ENCODE results near the gene PGLYRP3.
A peak's percentile ranks its signal among the peaks of the same experiment; 100 is the strongest.

PGLYRP3 gene

DNA sequence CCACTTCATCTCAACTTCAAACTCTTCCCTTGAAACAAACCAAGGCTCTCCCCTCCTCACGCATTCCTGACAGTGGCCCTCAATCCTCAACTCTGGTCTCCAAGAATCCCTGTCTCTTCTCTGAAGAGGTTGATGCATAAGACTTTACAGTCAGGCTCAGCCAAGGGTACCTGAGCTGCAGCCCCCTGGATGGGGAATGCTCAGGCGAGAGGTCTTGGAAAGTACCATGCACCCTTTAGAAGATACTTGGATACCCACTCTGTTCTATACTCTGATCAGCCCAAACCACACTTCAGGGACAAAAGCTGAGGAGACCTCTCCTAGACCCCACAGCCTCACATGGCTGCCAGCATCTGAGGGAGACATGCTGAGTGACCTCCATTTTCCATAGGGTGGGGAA is 536 bp upstream of the PGLYRP3 start:
- DNase-seq: no peak

DNA sequence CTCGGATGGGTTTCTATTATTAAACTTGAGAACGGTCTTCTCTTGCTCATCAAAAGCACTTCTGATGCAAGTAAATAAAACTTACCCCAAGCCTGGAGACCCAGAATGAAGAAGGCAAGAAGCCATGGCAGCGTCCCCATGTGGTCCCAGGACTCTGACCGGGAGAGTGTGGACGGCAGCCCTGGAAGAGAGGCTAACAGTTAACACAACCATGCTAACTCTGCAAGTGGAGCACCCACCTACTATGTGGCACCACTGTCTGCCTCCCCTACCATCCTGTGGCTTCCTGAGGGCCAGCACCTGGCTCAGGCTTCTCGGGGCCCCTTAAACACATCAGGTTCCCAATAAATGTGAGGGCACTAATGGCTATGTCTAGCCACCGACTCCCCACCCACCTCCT is 2.2 kb downstream of the PGLYRP3 start:
- no peak for DNase-seq

DNA sequence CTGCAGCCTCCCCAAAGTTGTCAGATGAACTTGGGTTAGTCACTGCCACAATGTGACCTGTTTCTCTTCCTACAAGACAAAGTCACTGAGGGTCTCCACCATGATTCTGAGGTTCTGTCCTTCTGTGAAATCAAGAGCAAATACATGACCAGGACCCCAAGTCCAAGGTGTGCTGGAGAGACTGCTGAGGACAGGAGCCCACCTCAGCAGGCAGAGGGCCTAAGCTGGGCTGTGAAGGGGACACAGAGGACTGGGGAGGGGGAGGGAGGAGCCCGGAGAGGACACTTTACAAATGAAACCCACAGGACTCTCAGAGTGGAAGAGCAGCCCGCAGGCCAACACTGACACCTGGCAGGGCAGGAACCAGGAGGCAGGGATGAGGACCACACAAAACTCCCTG is 3.3 kb downstream of the PGLYRP3 start:
- no peak for DNase-seq

DNA sequence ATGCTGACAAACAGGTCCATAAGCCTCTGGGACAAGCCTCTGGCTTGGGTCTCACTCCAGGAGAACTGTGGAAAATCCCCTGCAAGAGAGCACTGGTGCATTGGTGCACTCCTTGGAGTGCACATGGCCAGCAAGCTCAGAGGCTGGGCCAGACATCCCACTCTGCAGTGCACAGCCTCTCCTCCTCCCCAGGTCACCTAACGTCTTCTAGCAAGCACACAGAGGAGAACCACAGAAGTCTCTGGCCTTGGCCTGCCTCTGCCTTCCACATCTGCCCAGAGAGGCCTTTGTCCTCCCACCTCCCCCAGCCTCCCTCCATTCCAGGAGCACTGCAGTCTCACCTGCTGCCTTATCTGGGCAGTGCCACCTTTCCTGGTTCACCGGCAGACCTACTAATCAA is 4.2 kb downstream of the PGLYRP3 start:
- no peak for DNase-seq

DNA sequence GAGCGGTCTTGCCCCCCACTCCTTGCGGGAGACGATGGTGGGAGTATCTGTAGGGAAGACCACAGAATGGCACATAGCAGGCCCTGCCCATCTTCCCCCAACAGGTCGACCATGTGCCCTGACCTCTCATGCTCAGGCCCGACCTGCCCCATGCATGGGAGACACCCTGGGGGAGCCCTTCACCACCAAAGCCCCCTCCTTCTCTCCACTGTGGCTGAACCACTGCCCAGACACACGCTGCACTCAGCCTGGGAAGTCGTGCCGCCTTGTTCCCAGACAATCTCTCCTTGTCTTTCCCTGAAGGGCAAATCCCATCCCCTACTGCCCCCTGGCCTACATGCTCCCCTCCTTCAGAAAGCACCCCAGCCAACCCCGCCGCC is 5.5 kb downstream of the PGLYRP3 start:
- DNase-seq: no peak

DNA sequence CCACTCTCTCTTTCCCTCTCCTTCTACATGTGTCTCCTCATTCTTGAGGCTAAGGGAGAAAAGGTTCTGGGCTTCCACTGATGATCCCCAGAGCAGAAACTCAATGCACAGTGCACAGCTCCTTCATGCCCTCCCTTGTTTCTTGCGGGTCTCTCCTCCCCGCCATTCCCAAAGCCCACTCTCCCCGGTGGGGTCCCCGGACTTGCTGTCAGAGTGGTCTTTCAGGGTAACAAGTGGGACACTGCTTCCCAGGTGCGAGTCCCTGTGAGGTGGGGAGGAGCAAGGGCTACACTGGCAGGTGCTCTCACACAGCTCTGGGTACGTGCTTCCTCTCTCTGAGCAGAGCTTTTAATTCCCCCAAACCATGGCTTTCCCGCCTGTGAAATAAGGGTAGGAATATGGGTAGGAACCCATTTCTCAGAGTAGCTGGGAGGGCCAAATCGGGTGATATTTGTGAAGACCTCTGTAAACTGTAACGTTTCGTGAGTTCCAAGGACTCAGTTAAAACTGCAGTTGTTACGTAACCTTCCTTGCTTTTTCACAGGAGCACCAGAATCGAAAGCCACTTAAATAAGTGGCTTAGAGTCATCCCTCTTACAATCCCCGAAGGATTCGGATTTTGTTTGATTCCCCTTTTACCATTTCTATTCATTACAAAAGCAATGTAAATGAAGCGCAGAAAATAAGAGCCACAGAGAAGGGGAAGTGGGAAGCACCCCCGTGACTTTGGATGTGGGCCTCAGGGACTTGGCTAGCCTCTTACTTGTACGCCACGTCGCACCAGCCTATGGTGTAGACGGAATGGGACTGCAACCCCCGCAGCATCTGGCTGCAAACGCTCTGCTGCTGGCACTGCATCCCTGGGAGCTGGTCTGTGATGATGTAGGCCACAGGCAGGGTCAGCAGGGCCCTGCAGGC is 6.2 kb downstream of the PGLYRP3 start:
- no peak for DNase-seq

DNA sequence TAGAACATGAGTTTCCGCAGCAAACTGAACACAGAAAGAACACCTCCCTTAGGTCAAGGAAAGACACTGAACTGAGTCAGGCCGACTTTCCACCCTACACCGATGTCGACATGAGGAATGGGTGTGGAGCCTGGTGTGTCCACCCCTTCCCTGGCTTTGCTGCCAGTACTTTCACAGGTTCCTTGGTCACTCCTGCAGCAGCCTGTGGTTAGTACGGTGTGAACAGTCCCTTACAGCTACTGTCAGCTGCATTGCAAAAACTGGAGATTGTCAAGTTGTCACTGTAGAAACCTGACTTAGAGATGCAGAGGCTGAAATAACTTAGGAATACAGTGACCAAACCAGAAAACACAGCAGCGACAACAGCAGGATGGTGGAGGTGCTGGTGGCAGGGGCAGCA is 7.1 kb downstream of the PGLYRP3 start:
- no peak for DNase-seq

DNA sequence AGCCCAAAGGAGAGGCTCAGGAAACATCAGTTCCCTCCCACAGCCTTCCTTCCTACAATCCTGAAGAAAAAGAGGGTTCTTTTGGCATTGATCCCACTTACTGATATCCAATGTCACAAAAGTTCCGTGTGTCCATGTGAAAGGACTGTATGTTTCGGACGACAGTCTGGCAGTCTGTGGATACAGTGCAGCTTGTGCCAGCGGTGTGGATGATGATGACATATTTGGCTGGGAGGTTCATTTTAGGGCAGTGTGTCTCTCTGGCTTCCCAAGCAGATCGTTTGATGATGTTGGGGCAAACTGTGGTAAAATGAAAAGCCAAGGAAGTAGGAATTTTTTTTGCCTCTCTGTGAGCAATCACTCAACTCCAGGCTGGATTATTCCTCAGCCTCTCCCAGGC is 10.4 kb downstream of the PGLYRP3 start:
- no peak for DNase-seq

DNA sequence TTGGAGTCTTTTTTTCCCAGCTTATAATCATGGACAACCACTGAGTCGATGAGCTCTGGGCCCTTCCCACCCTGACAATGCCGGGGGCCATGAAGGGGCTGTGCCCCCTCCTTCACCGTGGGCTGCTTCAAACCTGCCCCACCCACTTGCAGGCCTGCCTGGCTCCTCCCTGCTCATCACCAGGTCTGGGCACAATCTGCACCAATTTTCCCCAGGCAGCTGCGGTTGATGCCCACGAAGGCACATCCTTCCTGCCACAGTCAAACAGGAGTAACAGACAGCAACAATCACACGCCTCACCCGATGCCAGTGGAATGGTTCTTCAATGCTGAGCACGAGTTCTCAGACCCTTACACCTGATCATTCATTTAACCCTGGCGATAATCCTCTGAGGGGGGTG is 18.9 kb downstream of the PGLYRP3 start:
- DNase-seq: no peak

DNA sequence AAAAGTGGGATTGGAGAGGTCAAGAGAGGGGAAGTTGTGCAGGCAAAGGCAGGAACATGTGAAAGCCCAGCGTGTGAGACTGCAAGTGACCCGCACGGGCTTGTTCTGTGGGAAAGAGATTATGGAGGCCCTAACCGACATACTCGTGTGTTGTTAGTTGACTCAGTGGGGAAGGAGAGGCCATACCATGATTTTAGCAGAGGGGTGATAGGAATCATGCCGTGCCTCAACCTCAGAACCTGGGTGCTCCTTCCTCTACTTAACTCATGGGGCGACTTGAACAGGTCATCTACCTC is 19.3 kb downstream of the PGLYRP3 start:
- DNase-seq: no peak

DNA sequence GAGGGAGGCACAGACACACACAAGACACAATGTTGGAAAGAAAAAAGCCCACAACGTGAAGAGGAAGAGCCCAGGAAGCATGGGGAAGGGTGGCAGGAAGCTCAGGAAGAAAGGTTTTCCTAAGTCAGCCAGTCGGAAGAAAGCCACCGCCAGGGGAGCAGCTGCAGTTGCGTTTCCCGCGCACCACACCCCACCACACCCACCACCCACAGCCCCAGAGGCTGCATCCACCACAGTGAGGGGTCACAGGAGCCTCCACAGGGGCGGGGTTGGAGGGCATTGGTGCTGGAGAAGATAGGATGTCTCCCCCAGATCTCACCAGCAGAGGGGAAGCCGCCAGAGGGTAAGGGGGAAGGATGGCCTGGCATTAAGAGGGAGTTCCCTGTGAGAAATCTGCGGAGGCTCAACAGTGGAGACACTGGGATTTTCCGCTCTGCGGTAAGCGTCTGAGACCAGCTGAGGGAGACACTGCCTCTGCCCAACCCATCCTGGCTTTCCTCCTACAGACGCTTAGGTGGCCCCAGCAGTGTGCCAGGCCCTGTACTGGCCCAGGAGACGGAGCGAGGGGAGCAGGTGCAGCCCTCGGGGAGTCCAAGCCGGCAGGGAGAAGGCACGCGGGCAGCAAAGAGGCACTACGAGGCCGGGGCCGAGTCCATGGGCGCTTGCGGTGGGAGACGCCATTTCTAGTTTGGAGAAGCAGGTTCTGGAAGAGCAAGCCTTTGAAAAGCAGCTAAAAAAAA is 19.8 kb downstream of the PGLYRP3 start:
- DNase-seq: no peak

DNA sequence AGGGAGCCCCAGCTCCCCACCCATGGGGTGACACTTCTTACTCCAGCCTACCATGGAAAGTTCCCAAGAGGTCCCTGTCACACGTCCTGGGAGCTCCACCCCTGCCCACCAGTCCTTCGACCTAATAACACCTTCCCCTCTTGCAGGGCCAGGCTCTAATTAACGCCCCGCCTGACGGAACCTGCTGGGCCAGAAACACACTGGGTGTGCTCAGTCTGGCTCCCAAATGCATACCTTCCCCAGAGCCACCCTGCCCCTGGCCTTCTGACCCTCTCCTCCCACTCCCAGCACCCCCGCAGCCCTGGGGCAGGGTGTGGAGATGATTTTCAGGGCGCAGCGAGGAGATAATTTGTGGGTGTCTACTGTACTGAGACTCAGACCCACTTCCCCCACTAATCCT is 20.6 kb downstream of the PGLYRP3 start:
- no peak for DNase-seq

DNA sequence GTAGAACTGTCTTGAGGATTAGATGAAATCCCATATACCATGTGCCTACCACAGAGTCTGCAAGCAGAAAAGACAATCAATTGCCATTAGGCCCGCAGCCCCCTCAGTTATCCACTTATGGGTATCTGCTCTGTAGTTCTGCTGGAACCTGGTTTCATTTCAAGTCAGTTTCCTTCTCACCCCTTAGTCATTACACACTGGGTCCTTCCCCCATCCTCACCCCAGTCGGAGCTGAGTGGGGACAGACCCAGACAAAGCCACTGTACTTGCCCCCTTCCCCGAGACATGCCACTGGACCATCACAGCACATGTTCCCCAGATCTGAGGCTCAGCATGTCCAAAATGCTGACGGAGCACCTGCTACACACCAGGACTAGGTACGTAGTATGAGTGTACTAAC is 21.2 kb downstream of the PGLYRP3 start:
- no peak for DNase-seq

DNA sequence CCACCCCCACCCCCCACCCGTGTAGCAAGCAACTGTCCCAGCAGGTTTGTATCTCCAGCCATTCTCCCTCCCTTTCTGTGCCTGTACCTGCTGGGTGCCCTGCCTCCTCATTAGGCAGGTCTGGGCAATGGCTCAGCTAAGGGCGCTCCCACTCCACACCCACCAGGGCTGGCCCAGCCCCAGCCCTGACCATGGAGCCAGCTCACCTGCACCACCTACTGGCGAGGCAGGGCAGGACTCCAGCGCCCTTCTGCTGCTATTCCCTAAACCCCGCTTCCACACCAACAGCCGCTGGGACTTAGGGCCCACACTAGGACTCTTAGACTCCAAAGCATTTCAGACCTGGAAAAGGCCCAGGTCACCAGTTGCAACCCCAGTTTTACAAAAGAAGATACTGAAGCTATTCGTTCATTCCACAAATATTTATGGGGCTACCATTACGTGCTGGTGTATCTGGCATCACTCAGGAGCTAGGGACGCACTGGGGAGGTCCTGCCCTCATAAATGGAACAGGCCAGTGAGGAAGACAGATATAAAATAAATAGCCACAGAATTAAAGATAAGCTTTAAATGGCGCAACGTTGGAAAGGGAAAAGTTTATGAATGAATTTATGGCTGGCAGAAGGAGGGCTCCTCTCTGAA is 24.0 kb downstream of the PGLYRP3 start:
- DNase-seq: no peak

DNA sequence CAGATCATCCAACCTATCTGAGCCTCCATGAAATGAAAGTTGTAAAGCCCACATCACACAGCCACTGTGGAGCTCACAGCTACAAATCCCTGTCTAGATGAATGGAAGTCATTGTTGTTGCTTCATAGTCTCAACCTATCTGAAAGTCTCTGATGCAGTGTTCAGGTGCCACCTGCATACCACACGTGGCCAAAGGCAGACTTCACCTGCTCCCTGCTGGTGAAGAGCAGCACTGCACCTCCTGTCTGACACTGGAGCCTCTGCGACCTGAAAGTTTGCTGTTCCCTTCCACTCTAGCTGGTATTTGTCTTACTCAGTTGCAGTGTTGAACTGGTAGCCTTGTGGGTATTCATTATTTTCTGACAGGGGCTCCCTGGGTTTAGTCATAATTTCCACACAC is 34.9 kb downstream of the PGLYRP3 start:
- no peak for DNase-seq

DNA sequence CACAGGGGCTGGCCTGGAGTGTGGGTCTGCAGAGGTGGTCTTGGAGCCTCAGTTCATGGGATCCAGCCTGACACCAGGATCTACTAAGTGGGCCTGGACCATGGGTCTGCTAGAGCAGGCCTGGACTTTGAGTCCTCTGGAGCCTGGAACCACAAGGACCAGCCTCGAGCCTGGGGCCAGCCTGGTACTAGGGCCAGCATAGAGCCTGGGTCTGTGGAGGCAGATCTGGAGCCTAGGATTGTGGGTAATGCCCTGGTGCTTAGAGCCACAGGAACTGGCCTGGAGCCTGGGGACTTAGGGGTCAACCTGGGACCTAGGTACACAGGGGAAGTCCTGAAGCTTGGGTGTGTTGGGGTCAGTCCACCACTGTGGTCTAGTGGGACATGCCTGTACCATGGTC is 40.6 kb downstream of the PGLYRP3 start:
- no peak for DNase-seq

DNA sequence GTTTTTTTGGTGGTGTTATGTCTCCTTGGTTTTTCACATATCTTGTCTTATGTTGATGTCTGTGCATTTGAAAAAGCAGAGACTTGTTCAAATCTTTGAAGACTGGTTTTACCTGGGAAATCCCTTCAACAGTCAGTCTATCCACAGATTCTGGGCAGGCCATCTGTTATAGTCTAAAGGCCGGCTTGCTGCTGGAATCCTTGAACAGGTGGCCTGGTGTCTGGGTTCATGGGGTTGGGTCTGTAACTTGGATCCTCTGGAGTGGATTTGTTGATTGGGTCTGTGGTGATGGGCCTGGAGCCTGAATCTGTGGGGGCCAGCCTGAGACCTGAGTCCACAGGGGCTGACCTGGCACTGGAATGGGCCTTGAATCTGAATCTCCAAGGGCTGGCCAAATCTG is 41.0 kb downstream of the PGLYRP3 start:
- no peak for DNase-seq

DNA sequence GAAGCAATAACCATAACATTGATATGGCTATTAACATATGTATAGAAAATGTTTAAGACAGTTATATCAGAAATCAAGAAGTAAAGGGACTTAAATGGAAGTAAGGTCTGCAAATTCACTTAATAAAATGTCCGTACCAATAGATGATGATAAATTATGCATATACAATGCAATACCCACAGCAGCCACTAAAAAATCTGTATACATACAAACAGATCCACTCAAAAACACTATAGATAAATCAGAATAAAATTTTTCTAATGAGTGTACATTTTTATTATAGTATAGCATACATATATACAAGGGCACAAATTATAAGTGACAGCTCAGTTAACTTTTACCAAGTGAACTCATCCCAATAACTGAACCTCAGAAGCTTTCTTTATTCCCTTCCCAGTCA is 47.3 kb downstream of the PGLYRP3 start:
- DNase-seq: no peak

DNA sequence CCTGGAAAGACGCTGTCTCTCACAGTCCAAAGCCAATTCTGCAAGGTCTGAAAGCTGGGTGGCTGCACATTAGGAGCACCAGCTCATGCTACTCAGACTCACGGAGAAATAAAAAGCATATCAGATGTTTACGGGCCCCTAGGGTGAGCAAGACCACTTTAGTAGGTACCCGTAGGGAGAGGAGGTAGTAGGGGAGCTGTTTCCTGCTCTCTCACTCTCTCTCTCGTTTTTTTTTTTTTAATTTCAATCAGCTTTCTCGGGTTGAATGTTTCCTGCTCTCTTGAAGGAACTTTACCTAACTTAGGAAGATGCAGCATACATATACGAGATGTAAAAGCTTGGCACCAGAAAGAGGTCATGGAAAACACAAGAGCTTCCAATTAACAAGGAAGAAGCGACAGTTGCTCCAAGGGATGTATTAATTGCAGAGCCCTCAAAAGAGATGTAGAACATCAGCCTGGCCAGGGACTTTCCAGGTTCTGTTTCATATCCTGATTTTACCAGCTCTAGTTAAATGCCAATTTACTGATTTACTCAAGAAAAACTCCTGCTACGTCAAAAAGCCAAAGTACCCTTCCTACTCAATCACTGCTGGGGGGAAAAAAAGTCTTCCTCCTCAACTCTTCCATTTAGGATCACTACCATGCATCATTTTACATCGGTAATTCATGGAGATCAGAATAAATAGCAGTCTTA is 50.1 kb downstream of the PGLYRP3 start:
- no peak for DNase-seq

DNA sequence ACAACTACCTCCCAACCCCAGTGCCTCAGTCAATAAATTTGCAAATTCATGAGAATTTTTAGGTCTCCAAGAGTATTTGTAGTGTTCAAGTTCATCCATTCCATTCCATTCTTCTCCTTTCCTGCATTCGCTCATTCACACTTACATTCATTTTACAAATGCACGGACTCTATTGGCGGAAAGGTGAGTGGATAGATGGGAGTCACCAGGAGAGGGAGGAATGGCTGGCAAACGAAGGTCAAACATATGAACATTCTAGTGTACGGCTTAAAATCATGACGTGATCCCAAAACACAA is 50.7 kb downstream of the PGLYRP3 start:
- peak; percentile 46 for DNase-seq

DNA sequence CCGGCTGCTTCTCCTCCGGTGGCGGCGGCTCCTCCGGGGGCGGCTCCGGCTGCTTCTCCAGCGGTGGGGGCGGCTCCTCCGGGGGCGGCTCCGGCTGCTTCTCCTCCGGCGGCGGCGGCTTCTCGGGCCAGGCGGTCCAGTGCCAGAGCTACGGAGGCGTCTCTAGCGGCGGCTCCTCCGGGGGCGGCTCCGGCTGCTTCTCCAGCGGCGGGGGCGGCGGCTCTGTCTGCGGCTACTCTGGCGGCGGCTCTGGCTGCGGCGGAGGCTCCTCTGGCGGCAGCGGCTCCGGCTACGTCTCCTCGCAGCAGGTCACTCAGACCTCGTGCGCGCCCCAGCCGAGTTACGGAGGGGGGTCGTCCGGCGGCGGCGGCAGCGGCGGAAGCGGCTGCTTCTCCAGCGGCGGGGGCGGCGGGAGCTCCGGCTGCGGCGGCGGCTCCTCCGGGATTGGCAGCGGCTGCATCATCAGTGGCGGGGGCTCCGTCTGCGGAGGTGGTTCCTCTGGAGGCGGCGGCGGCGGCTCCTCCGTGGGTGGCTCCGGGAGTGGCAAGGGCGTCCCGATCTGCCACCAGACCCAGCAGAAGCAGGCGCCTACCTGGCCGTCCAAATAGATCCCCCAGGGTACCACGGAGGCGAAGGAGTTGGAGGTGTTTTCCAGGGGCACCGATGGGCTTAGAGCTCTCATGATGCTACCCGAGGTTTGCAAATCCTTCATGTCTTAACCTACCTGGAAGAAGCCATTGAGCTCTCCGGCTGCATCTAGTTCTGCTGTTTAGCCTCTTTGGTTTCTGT is 51.3 kb downstream of the PGLYRP3 start:
- DNase-seq: peak; percentile 81

DNA sequence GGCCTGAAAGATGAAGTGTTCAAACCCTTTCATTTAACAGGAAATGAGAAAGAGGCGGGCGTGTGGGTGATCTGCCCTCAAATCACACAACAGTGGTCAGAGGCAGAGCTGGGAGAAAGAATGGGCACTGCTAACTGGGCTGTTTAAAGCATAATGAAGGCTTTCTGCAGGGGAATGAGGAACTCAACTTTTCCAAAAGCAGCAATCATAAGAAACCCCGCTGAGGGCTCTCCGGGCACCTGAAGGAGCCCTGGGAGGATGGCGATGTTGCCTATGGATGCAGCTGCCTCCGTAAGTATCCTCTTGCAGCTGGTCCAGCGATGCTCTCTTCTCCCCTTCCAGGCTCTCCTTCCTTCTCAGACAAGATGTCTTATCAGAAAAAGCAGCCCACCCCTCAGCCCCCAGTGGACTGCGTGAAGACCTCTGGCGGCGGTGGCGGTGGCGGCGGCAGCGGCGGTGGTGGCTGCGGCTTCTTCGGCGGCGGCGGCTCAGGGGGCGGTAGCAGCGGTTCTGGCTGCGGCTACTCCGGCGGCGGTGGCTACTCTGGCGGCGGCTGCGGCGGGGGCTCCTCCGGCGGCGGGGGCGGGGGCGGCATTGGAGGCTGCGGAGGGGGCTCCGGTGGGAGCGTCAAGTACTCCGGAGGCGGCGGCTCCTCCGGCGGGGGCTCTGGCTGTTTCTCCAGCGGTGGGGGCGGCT is 52.0 kb downstream of the PGLYRP3 start:
- DNase-seq: peak; percentile 76
